HCT116 (cell line): ENCODE results near the gene FBXO30.

Experiments used
- EZH2 ChIP-seq: fragments of 200-600 bp; sonication (generic); IDR thresholded peaks from 2 replicates; pipeline ENCODE4 v1.6.1; 2017; ENCODE audit warnings: antibody characterized with exemption, mixed run types
- EZH2phosphoT487 ChIP-seq: fragments of 200-600 bp; IDR thresholded peaks from 2 replicates; pipeline ENCODE4 v1.6.1; 2018; ENCODE audit warnings: antibody characterized with exemption, borderline replicate concordance
- JUND ChIP-seq: IDR thresholded peaks from 2 replicates; pipeline ENCODE4 v1.6.1; 2012
- POLR2A ChIP-seq: IDR thresholded peaks from 2 replicates; pipeline ENCODE4 v1.7.0; 2011; ENCODE audit warnings: borderline replicate concordance; ENCODE audit not compliant: insufficient read depth, insufficient read length; ENCODE audit errors: extremely low read depth
- POLR2AphosphoS5 ChIP-seq: IDR thresholded peaks from 2 replicates; pipeline ENCODE4 v1.6.1; 2011; ENCODE audit warnings: mild to moderate bottlenecking, low read depth, low read length, moderate library complexity
- RAD21 ChIP-seq: IDR thresholded peaks from 2 replicates; pipeline ENCODE4 v1.6.1; 2012; ENCODE audit warnings: low read depth, mild to moderate bottlenecking
- SRF ChIP-seq: IDR thresholded peaks from 2 replicates; pipeline ENCODE4 v1.6.1; 2012; ENCODE audit warnings: low read depth
- YY1 ChIP-seq: IDR thresholded peaks from 2 replicates; pipeline ENCODE4 v1.6.1; 2011; ENCODE audit warnings: low read length, low read depth, moderate library complexity, mild to moderate bottlenecking; ENCODE audit not compliant: insufficient replicate concordance; ENCODE audit errors: extremely low read depth
- ZFX ChIP-seq: fragments of 450-650 bp; IDR thresholded peaks from 2 replicates; pipeline ENCODE4 v1.6.1; 2017
- ZNF274 ChIP-seq: fragments of 200-500 bp; sonication (Bioruptor generic); IDR thresholded peaks from 2 replicates; pipeline ENCODE4 v1.6.1; 2014; ENCODE audit warnings: mild to moderate bottlenecking, low read depth, low read length, inconsistent platforms
- TF ChIP-seq, protein P1 (sequence below), 3 experiments: fragments of 200-600 bp in 1 of 3; sonication (generic) in 1 of 3; IDR thresholded peaks in 2 of 3; conservative IDR thresholded peaks in 1 of 3; 2 replicates each; pipeline ENCODE4 v1.5.1; 2012 to 2017; ENCODE audit warnings: low read depth in 2 of 3, low read length in 2 of 3, antibody characterized with exemption in 1 of 3, borderline replicate concordance in 1 of 3, control low read depth in 1 of 3, mild to moderate bottlenecking in 1 of 3, mixed read lengths in 1 of 3, mixed run types in 1 of 3, moderate library complexity in 1 of 3; ENCODE audit not compliant: insufficient read depth in 1 of 3
- TF ChIP-seq, protein P2 (sequence below): IDR thresholded peaks from 2 replicates; pipeline ENCODE4 v1.6.1; 2012
- TF ChIP-seq, protein P3 (sequence below): IDR thresholded peaks from 2 replicates; pipeline ENCODE4 v1.6.1; 2012; ENCODE audit warnings: low read depth

DNA sequence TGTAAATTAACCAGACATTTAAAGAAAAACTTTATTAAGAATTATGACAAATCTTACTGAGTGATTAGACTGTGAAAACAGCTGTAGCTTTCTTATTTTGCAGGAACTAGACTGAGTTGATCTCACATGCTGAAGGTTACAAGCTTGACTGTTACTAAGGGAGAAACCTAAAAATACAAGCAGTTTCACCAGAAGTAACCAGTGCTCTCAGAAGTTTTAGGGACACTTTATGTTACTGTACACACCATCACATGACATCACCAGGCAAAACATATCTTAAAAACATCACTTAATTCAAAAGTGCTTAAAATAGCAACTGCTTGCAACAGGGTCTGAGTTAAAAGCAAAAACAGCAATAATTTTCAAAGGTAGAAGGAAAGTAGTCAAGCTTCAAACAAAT lies 5.4 kb downstream of the FBXO30 start:
- TF ChIP-seq, protein P1, sequence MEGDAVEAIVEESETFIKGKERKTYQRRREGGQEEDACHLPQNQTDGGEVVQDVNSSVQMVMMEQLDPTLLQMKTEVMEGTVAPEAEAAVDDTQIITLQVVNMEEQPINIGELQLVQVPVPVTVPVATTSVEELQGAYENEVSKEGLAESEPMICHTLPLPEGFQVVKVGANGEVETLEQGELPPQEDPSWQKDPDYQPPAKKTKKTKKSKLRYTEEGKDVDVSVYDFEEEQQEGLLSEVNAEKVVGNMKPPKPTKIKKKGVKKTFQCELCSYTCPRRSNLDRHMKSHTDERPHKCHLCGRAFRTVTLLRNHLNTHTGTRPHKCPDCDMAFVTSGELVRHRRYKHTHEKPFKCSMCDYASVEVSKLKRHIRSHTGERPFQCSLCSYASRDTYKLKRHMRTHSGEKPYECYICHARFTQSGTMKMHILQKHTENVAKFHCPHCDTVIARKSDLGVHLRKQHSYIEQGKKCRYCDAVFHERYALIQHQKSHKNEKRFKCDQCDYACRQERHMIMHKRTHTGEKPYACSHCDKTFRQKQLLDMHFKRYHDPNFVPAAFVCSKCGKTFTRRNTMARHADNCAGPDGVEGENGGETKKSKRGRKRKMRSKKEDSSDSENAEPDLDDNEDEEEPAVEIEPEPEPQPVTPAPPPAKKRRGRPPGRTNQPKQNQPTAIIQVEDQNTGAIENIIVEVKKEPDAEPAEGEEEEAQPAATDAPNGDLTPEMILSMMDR (IDR thresholded peaks at IDR 0.05 in 2 of 3, conservative IDR thresholded peaks at IDR 0.05 in 1 of 3; ENCODE audit: borderline replicate concordance in 1 of 3, insufficient read depth in 1 of 3, low read depth in 2 of 3, low read length in 2 of 3), result no peak
- TF ChIP-seq POLR2A, result no peak
- TF ChIP-seq POLR2AphosphoS5, result no peak
- TF ChIP-seq, protein P2, sequence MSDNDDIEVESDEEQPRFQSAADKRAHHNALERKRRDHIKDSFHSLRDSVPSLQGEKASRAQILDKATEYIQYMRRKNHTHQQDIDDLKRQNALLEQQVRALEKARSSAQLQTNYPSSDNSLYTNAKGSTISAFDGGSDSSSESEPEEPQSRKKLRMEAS, result no peak
- TF ChIP-seq SRF, result no peak
- TF ChIP-seq RAD21, result no peak
- TF ChIP-seq EZH2, result no peak
- no peak for TF ChIP-seq ZNF274
- TF ChIP-seq, protein P3, sequence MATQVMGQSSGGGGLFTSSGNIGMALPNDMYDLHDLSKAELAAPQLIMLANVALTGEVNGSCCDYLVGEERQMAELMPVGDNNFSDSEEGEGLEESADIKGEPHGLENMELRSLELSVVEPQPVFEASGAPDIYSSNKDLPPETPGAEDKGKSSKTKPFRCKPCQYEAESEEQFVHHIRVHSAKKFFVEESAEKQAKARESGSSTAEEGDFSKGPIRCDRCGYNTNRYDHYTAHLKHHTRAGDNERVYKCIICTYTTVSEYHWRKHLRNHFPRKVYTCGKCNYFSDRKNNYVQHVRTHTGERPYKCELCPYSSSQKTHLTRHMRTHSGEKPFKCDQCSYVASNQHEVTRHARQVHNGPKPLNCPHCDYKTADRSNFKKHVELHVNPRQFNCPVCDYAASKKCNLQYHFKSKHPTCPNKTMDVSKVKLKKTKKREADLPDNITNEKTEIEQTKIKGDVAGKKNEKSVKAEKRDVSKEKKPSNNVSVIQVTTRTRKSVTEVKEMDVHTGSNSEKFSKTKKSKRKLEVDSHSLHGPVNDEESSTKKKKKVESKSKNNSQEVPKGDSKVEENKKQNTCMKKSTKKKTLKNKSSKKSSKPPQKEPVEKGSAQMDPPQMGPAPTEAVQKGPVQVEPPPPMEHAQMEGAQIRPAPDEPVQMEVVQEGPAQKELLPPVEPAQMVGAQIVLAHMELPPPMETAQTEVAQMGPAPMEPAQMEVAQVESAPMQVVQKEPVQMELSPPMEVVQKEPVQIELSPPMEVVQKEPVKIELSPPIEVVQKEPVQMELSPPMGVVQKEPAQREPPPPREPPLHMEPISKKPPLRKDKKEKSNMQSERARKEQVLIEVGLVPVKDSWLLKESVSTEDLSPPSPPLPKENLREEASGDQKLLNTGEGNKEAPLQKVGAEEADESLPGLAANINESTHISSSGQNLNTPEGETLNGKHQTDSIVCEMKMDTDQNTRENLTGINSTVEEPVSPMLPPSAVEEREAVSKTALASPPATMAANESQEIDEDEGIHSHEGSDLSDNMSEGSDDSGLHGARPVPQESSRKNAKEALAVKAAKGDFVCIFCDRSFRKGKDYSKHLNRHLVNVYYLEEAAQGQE, result no peak
- no peak for TF ChIP-seq YY1
- TF ChIP-seq JUND, result no peak
- no peak for TF ChIP-seq EZH2phosphoT487
- no peak for TF ChIP-seq ZFX
